Stimulated activated naive CD4-positive, alpha-beta T cell (primary cell): ENCODE data around the gene CLTCL1.

ENCODE experiments used
- DNase-seq, 6 experiments: peaks; one replicate each; lab custom pipeline; 2025; lab: John Stamatoyannopoulos, UW

The CLTCL1 gene

DNA sequence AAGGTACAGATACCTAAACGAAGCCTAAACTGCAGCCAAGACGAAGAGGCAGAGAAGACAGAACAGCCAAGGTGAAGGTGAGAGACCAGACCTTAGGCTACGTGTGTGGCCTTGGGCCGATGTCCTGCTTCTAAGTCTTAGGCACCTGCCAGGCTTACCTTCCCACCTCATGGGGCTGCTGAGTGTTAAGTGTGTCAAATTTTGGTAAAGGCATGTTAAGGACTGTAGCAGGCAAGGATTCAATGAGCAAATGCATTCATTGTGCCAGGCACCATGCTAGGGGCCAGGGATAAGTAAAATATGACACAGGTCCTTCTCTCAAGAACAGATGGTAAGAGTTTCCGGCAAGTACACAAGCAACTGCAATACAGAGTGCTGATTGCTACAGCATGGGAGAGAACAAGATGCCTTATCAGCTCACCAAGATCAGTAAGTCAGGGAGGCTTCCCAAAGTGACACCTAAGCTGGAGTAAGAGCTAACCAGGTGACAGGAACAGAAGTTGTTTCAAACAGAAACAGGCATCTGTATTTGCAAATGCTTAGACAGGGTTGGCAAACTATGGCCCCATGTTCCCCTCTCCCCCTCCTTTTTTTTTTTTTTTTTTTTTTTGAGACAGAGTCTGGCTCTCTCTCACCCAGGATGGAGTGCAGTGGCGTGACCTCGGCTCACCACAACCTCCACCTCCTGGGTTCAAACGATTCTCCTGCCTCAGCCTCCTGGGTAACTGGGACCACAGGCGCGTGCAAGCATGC is 46.7 kb downstream of the CLTCL1 start:
- DNase-seq: no peak

DNA sequence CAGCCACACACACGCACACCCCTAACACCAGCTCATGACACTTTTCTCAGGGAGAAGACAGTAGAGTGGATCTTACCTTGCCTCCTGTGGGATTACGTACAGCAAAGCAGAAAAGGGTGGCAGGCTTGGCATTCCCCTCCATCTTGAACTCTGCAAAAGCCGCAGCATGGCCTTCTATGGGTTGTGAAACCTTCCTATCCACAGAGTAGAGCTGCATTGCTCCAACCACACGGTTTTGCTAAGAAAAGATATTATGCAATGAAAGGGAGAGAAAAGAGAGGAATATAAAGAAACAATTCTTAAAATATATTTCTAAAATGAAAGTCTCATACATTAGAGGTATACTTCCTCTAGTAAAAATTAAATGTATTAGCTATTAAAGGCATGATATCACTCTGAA is 48.8 kb downstream of the CLTCL1 start:
- no peak for DNase-seq

DNA sequence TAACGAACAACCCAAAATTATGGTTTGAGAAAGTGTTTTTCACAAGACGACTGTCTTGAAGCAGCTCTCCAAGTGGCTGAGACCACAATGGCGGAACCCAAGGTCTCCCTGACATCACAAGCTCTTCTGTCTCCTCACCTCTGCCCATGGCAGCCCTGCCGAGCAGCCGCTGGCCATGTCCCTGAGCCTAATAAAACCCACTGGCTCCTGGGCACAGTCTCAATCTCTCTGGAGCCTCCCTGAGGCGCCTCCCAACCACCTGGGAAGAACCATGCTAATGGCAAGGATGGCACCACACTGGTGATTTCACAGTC is 50.0 kb downstream of the CLTCL1 start:
- no peak for DNase-seq

DNA sequence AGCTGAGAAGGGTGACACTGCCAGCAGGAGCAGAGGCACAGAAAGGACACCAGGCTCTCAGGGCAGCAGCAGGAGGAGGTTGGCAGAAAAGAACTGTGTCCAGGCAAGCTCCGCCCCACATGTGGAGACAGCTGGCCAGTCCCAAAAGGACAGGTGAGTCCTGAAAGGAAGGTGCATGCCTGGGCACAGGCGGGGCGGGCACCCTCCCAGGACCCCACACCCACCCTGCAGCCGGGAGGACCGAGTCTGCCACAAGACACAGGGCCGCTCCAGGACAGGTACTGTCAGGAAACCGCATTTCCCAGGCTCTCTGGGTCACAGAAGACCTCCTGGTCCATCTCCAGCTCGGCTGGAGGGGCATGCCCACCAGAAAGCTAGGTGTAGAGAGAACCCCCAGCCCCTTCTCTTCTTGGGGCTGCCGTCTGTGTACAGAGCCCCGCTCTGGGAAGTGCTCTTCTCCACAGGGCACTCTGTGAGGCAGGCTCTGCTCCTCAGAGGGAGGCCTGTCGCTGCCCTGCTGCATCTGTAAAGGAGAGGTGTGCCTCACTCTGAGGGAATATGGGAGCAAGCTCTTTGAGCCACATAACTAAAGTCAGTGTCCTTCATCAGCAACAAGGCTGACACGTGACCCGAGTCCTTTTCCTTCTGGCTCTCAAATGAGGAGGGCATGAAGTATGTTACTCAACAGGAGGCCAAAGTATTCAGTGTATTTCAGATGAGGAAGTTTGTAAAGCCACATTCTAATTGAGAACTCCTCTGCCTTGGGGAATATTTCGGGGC is 50.5 kb downstream of the CLTCL1 start:
- no peak for DNase-seq

DNA sequence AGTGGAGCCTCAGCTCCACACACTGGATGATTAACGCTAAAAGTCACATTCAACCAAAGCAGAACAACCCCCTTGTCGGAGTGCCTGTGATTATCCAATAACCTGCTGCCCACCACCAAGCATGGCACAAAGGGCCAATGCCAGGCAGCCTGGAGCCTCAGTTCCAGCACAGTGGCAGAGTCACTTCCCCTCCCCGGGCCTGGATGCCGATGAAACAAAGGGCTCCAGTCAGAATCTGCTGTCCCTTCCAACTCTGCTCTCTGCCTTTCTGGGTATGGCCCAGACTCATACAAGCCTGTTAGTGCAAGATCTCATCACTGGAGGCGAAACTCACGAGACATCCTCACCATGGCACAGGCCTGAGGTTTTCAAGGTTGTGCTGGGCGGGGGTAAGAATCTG is 52.1 kb downstream of the CLTCL1 start:
- no peak for DNase-seq

DNA sequence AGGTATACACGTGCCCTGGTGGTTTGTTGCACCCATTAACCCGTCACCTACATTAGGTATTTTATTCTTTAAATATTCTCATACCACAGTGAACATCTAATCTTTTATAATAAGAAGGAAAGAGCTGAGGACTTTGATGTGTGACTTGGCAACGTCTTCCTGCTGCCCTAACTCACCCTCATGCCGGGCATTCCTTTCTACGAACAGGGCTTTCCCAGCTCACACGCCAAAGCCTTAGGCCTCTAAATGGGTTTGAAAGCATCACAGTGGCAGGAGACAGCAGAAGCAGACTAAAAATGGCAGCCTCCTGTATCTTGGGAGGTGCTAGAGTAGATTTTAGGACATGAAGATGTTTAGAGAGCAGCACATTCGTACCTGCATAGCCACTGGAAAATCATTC is 52.6 kb downstream of the CLTCL1 start:
- DNase-seq: no peak

DNA sequence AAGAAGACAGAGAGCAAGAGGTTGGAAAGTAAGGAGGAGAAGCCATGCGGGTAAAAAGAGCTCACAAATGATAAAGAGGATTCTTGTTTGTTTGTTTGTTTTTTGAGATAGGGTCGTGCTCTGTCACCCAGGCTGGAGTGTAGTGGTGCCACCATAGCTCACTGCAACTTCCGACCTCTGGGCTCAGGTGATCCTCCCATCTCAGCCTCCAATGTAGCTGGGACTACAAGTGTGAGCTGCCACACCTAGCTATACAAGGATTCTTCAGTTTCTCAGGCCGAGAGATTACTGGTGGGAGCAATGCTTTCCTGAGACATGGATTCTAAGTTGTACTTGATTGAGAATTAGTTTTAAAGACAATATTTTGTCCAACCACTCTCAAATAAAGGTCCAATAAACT is 55.6 kb downstream of the CLTCL1 start:
- no peak for DNase-seq

DNA sequence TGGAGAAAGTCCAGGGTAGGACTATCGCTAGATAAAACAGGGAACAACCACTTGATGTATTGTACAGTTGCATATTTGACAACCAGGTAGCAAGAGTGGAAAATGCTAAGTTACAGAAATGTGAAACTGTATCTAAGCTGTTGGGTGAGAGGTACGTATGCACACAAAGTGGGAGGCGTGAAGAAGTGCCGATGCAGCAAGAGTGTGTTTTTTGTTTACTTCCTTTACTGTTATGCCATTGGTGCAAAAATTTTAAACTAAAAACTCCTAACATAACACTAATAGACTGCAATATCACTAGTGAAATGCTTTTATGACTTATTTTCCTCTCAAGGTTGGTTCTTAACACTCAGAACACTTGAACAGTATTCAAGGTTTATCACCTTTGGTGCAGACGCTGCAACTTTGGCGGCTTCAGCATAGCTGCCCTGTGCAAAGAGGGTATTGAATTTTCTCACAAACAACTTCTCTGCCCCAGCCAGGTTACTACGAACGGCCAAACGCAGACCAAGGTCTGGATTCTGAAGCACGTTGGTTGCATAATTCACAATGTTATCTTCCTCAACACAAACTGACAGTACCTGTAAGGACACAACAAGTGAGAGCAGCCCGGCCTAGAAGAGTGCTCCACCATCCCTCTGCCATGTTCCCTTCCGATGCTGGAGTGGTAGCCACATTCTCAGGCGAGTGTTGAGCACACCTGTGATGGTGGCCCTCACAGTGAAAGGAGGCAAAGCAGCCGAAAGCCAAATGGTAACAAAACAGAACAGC is 57.2 kb downstream of the CLTCL1 start:
- DNase-seq: no peak

DNA sequence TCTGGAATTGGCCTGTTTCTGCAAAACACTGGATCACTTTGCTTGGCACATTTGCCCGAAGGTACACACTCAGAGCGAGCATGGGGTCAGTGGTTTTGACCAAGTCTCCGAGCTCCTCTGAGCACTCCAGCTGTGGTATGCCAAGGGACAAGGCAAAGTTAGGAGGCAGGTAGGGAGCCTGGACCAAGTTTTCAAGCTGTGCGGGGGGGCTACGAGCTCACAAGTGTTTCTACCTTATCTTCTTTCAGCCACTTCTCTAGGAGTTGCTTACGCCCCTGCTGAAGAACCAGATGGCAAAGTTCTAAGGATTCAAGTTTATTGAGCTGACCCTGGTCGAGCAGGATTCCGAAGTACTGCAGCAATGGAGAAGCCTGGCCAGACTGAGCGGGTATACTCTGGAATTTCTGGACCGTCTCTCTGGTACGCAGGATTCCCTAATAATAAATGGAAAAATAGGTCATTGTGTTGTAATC is 58.3 kb downstream of the CLTCL1 start:
- no peak for DNase-seq

DNA sequence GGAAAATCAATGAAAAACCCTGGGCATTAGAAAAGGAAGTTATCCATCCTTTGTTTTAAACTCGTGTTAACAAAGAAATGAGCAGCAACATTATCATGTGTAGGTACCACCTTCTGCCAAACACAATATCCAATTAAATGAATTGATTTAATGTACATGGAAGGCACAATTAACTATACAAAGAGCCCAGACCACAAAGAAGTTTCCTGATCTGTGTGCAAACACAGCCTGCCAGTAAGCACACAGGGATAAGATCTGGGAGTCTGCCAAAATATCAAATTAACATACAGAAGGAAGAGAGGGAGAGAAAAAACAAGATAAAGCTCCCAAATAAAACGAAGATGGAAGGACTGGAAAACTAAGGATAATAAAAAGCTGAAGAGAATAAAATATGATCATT is 58.9 kb downstream of the CLTCL1 start:
- DNase-seq: no peak

DNA sequence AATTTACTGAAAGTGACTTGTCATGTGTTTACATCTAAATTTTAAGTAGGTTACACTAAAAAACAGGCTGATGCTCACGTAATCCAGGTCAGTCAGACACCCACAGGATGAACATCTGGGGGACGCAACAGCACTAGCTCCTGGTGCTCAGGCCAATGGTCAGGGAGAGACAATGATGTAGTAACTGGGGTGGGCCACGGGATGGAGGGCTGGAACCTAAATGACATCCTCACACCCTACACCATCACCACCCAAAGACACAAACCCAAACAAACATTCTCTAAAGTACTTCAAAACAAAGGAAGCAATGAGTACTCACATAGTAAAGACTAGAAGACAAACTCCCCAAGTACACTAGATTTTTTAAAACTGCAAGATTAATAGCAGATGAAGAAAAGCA is 59.5 kb downstream of the CLTCL1 start:
- DNase-seq: no peak

DNA sequence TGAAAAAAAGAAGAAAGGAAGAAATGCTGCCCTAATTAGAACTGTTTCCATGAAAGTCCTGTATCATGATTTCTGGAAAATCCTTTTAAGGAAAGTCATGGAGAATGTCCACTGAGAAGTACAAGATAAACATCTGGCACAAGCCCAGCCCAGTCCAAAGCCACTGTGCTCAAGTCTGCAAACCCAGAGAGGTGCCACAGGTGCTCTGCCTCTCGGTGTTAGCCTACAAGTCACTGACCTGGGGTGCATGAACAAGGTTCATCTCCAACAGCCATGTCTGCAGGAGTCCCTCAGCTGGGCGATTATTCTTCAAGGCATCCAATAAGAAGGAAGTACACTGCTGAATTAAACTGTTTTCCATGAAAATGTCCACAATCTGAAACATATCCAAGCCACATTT is 61.9 kb downstream of the CLTCL1 start:
- no peak for DNase-seq

DNA sequence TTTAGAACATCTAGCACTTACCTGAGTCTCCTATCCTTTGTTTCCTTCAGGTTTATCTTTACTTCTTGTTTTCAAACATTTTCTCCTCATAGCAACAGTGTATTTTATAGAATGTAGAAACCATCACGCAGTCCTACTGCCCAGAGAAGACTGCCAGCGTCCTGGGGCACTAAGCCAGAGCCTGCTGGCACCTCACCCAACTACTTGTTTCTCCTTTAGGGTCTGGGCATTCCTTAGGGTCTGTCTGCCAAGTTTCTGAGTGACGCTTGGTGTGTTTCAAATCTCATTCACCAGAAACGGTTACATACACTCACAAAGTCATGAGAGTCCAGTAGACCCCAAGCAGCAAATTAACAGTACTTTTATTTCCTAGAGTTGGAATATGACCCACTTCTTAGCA is 63.3 kb downstream of the CLTCL1 start:
- DNase-seq: no peak

DNA sequence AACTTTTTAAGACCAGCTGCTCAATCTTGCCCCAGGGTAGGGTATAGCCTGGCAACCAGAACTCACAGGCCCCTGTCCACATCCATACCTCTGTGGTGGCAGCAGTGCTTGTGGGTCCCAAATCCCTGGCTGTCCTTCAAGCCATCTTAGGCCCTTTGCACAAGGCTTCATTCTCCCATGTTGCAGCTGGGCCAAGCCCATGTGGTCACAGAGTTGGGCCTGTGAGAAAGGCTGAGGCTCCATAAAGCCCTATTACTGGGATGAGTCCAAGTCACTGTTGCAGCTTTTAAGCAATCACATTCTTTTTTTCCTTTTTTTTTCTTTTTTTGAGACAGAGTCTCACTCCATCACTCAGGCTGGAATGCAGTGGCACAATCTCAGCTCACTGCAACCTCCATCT is 65.1 kb downstream of the CLTCL1 start:
- no peak for DNase-seq

DNA sequence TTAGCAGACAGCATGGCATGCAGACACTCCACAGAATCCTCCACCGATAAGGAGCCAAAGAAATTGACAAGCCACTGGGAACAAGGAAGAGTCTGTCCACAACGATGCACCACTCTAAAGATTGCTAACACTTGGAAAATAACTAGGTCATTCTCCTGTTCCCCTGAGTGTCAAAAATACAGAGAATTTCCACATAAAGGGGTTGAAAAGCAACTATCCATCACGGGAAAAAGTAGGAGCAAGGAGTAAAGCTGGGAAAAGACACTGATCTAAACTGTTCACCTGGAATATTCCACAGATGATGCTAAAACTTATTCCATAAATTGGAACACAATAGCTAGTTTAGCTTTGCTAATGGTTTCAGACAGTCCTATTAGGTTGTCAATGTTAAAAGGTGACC is 66.0 kb downstream of the CLTCL1 start:
- DNase-seq: no peak

DNA sequence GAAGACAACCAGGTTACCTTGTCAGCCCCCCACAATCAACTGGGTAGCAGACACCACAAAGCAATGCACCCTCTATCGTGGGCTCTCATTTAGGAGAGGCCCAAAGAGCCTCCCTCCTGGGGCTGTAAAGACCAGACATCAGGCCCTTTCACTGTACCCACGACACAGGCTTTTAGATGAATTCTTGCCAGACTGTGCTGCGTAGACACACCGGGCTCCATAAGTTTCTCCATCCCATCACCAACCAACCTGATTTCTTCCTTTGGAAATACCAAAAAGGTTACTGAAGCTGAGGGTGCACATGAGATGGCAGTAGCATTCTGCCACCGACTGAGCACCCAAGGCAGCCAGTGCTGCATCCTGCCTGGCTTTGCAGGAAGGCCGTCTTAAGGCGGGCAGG is 66.5 kb downstream of the CLTCL1 start:
- no peak for DNase-seq

DNA sequence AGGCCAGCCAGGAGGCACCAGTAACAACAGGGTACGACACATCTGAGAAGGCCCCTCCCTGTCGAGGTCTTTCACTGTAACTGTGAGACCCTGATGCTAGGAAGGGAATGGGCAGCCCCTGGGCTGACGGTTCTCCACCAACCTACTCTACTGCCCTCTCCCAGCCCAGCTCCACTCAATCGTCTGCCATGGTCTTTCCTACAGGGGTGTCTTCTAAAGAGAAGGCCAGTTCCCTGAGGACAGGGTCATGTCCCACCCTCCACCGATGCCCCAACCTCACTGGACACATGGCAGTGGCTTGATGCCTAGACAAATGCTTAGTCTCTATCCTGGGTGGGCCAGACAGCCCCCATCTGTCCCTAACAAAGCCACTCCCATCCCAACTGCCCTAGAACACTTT is 67.0 kb downstream of the CLTCL1 start:
- no peak for DNase-seq

DNA sequence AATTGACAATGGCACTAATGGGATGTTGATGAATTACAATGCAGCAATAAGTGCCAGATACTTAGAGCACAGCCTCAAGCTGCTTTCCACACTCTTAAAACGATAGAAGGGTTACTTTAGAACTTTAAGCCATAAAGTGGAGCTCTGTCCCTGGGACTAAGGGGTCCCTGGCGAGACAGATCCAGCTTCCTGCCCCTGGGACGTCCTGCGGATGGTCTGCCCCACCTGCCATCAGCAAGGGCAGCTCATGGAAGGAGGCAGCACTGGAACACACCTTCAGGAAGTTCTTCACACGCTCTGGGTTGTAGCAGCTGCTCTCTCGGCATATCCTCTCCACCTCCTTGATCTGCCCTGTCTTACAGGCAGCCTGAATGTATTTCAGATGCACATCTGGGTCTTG is 67.9 kb downstream of the CLTCL1 start:
- no peak for DNase-seq

DNA sequence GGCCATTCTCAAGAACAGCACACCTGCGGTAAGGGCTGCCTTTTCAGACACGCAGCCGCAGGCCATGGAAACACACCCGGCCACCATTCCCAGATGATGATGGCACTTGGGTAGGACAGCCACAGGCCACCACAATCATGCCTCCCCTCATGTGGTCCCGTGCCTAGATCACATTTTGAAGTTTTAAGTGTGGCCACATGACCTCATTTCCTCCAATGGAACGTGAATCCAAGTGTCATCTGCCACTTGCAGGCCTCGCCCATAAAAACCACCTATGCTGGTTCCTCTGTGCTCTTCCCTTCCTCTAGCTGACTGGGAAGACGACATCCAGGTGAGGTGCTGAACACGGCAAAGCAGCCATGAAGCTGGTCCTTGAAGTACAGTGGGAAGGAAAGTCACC is 68.4 kb downstream of the CLTCL1 start:
- DNase-seq: no peak

DNA sequence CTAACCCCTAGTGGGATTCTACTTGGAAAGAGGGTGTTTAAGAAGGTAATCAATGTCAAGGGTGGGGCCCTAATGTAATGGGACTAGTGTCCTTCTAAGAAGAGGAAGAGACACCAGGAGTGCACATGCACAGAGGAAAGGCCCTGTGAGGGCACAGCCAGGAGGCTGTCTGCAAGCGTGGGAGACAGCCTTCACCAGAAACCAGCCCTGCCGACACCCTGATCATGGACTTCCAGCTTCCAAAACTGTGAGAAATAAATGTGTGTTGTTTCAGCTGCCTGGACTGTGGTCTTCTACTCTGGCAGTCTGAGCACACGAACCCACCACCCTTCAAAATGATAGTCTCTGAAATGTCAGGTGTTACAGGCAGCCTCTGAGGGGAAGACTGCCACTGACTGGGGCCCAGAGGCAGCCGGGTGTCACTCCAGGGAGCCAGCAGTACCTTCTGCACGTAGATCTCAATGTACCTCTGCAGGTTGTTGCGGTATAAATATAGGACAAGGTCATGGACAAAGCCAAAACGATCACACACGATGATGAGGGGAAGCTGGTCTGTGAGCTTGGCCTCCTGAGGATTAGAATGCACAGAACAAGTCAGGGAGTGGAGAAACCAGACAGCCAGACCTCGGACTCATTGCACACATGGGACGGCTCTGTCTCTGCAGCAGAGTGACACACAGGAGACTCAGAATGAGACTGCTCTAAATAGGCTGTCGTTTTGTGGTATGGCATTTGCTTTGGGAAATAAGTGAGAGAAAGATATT is 69.1 kb downstream of the CLTCL1 start:
- DNase-seq: no peak

DNA sequence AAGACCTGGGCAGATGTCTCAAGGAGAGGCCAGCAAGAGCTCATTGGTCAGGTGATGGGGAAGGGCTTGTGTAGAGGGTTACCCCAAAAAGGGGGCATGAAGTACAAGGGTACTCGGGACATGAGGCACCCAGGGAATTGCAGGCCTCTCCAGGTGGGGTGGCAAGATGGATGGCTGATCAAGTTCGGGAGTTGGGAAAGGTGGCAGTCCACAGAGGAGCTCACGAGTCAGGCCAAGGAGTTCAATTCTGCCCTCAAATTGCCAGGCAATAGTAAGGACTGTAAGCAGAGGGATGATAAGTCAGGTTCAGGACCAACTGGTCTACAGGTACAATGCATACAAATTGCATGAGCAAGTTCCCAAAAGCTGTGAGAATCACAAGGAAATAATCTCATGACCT is 70.7 kb downstream of the CLTCL1 start:
- DNase-seq: no peak

DNA sequence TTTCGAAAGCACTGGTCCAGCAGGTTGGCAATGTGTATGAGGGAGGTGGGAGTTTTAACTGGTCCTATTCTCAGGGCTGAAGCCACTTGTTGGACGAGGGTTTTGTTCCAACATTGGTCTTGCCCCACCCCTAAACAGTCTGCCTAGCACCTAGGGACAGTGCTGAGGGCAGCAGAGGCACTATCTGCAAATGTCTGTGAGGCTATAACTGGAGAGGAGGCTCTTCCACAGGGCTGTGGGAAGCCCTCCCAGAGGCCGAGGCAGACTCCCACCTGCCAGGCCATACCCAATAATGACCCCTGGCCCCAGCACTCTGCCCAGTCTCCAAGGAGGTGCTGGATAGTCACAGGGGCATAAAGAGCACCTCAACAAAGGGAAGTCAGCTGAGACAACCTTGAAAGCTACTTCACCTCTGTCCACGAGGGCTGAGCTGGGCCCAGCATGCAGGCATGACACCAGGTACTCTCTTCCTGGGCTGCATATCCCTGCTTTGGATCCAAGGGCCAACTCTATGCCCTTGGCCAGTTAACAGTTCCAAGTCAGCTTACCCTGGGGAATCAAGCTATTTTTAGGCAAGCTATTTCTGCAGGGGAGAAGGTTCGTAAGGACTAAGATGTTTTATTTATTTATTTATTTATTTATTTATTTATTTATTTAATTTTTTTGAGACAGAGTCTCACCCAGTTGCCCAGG is 72.8 kb downstream of the CLTCL1 start:
- no peak for DNase-seq
